HUDEP-2 (cell line): ENCODE data around the gene PHACTR1.

Source experiments
- DNase-seq, 76 experiments: peaks; one replicate each; lab custom pipeline; 2025; ENCODE audit not compliant: unreplicated experiment in 76 of 76; lab: John Stamatoyannopoulos, UW

PHACTR1 gene

GRCh38 chr6:13294499-13295069 lies 578.0 kb downstream of the PHACTR1 start:
- no peak for DNase-seq

- DNase-seq = no peak
Observed at GRCh38 chr6:13295576-13295975, 579.0 kb downstream of the PHACTR1 start.

- DNase-seq = no peak
Observed at GRCh38 chr6:13296536-13296997, 580.0 kb downstream of the PHACTR1 start.

- no peak for DNase-seq
Observed at GRCh38 chr6:13297391-13297790, 580.8 kb downstream of the PHACTR1 start.

GRCh38 chr6:13298446-13298845 lies 581.9 kb downstream of the PHACTR1 start:
- DNase-seq = no peak

GRCh38 chr6:13299403-13299821 lies 582.8 kb downstream of the PHACTR1 start:
- no peak for DNase-seq

GRCh38 chr6:13299918-13300317 lies 583.4 kb downstream of the PHACTR1 start:
- no peak for DNase-seq

GRCh38 chr6:13300643-13301590 lies 584.4 kb downstream of the PHACTR1 start:
- DNase-seq = no peak

GRCh38 chr6:13302291-13302690 lies 585.7 kb downstream of the PHACTR1 start:
- DNase-seq = no peak

GRCh38 chr6:13302751-13303667 lies 586.4 kb downstream of the PHACTR1 start:
- peak in 66 of 76 experiments; percentile 18 to 93 (median 68) for DNase-seq

GRCh38 chr6:13303668-13304017 lies 587.1 kb downstream of the PHACTR1 start:
- peak in 4 of 76 experiments; percentile 7 to 27 (median 11) for DNase-seq

GRCh38 chr6:13304101-13304500 lies 587.5 kb downstream of the PHACTR1 start:
- no peak for DNase-seq

- DNase-seq = no peak
Observed at GRCh38 chr6:13304580-13305260, 588.2 kb downstream of the PHACTR1 start.

GRCh38 chr6:13305288-13305687 lies 588.7 kb downstream of the PHACTR1 start:
- no peak for DNase-seq

GRCh38 chr6:13305791-13306190 lies 589.2 kb downstream of the PHACTR1 start:
- no peak for DNase-seq

GRCh38 chr6:13307508-13307995 lies 591.0 kb downstream of the PHACTR1 start:
- DNase-seq = no peak

- DNase-seq = no peak
Observed at GRCh38 chr6:13308332-13308731, 591.8 kb downstream of the PHACTR1 start.

- DNase-seq = no peak
Observed at GRCh38 chr6:13311155-13311554, 594.6 kb downstream of the PHACTR1 start.

- no peak for DNase-seq
Observed at GRCh38 chr6:13314806-13315205, 598.2 kb downstream of the PHACTR1 start.

- DNase-seq = no peak
Observed at GRCh38 chr6:13315896-13316295, 599.3 kb downstream of the PHACTR1 start.
